ENCODE data around the gene CREB5.
A peak's percentile ranks its signal among the peaks of the same experiment; 100 is the strongest.

CREB5 gene

DNA sequence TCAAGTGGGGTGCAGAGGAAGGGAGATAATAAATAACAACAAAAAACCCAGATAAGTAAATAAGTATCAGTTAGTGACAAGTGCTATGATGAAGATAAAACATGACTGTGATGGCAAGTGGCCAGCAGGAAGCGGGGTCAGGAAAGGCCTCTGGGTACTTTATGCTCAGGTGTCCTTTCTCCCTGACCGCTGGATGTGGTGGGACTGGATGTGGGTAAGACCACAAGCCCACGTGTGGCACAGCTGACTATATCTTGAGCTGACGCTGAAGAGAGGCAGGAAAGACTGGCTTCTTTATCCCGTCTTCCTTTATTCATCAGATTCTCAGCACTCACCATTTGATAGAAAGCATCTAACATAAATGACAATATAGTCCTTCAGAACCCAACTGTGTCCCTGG, 87.8 kb downstream of the CREB5 start:
- no peaks in the 10 kb centered on the region for H3K9me3 ChIP-seq (ENCODE audit: insufficient read depth, low read depth, low read length)
- H3K27me3 ChIP-seq (ENCODE audit: insufficient read depth, low read length) = no peaks in the 10 kb centered on the region
- no peak overlapping the region for H3K27ac ChIP-seq (ENCODE audit: low read depth, low read length)
- H3K4me3 ChIP-seq (ENCODE audit: low read length) = no peak overlapping the region
- no peaks in the 10 kb centered on the region for H3K4me1 ChIP-seq (ENCODE audit: insufficient read depth, low read length)
- H3K36me3 ChIP-seq (ENCODE audit: insufficient read depth, low read length) = no peaks in the 10 kb centered on the region
- H3K9ac ChIP-seq (ENCODE audit: low read depth, low read length) = no peak overlapping the region
- WGBS = 75% methylated on average over 5 of the region's 5 CpGs

- H3K4me1 ChIP-seq (ENCODE audit: insufficient read depth, low read length) = no peaks in the 10 kb centered on the region; the same call in 1 of the 2 replicates
These were observed 90.1 kb downstream of the CREB5 start for GRCh38 chr7:28502408-28502807.

DNA sequence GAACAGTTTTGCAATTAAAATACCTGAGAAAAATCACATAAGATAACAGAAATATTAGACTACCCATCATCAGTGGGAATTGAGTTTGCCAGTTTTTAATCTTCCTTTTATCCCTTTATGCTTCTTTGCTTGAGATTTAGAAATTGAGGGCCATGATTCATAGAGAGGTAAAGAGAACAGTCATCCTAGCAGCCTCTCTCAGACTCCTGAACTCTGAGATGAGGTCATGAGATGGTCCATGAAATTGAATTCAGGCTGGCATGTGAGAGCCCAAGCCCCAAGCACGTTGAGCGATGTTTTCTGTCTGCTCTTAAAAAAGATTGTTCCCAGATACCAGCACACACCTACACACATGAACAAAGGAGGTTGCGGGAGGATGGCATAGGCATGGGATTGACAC, 91.1 kb downstream of the CREB5 start:
- Histone ChIP-seq H3K9ac (ENCODE audit: low read depth, low read length) (no peak overlapping the region), H3K36me3 (ENCODE audit: insufficient read depth, low read length) (no peaks in the 10 kb centered on the region), H3K9me3 (ENCODE audit: insufficient read depth, low read depth, low read length) (no peaks in the 10 kb centered on the region), H3K4me1 (ENCODE audit: insufficient read depth, low read length) (no peaks in the 10 kb centered on the region; the same call in 1 of the 2 replicates), H3K4me3 (ENCODE audit: low read length) (no peak overlapping the region), H3K27ac (ENCODE audit: low read depth, low read length) (no peak overlapping the region), H3K27me3 (ENCODE audit: insufficient read depth, low read length) (no peaks in the 10 kb centered on the region)
- 87% methylated on average over 3 of the region's 3 CpGs for WGBS

More at GRCh38 chr7:28502408-28502807, 90.1 kb downstream of the CREB5 start:
- no peak overlapping the region for H3K27ac ChIP-seq (ENCODE audit: low read depth, low read length)
- H3K9ac ChIP-seq (ENCODE audit: low read depth, low read length) = no peak overlapping the region
- H3K27me3 ChIP-seq (ENCODE audit: insufficient read depth, low read length) = no peaks in the 10 kb centered on the region
- no peak overlapping the region for H3K4me3 ChIP-seq (ENCODE audit: low read length)
- no peaks in the 10 kb centered on the region for H3K36me3 ChIP-seq (ENCODE audit: insufficient read depth, low read length)
- WGBS = 100% methylated on average over 1 of the region's 1 CpG
- no peaks in the 10 kb centered on the region for H3K9me3 ChIP-seq (ENCODE audit: insufficient read depth, low read depth, low read length)

DNA sequence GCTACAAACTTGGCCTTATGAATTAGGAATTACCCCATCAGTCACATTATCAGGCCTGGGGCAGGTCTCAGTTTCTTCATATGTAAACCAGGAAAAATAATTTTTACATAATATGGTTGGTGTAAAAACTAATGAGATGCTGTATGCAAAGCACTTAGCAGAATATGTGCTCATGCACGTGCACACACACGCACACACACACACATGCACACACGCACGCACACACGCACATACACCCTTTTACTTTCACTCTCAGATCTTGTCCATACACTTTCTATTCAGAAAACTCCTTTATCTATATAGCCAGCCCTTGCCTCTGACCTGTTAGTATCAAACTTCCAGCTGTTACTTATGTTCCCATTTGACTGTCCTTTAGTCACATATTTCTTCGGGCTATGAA, 92.7 kb downstream of the CREB5 start:
- Histone ChIP-seq H3K36me3 (ENCODE audit: insufficient read depth, low read length) (no peaks in the 10 kb centered on the region), H3K9me3 (ENCODE audit: insufficient read depth, low read depth, low read length) (no peaks in the 10 kb centered on the region), H3K9ac (ENCODE audit: low read depth, low read length) (no peak overlapping the region), H3K27ac (ENCODE audit: low read depth, low read length) (no peak overlapping the region), H3K27me3 (ENCODE audit: insufficient read depth, low read length) (no peaks in the 10 kb centered on the region), H3K4me3 (ENCODE audit: low read length) (no peak overlapping the region), H3K4me1 (ENCODE audit: insufficient read depth, low read length) (no peaks in the 10 kb centered on the region; the same call in 1 of the 2 replicates)
- WGBS = 80% methylated on average over 6 of the region's 6 CpGs

- no peaks in the 10 kb centered on the region for H3K36me3 ChIP-seq (ENCODE audit: insufficient read depth, low read length)
- no peaks in the 10 kb centered on the region; the same call in 1 of the 2 replicates for H3K4me1 ChIP-seq (ENCODE audit: insufficient read depth, low read length)
- no peak overlapping the region for H3K9ac ChIP-seq (ENCODE audit: low read depth, low read length)
- no peak overlapping the region for H3K27ac ChIP-seq (ENCODE audit: low read depth, low read length)
- no peaks in the 10 kb centered on the region for H3K9me3 ChIP-seq (ENCODE audit: insufficient read depth, low read depth, low read length)
- 48% methylated on average over 2 of the region's 3 CpGs for WGBS
- no peak overlapping the region for H3K4me3 ChIP-seq (ENCODE audit: low read length)
- no peaks in the 10 kb centered on the region for H3K27me3 ChIP-seq (ENCODE audit: insufficient read depth, low read length)
These were observed 93.5 kb downstream of the CREB5 start for GRCh38 chr7:28505867-28506266.

DNA sequence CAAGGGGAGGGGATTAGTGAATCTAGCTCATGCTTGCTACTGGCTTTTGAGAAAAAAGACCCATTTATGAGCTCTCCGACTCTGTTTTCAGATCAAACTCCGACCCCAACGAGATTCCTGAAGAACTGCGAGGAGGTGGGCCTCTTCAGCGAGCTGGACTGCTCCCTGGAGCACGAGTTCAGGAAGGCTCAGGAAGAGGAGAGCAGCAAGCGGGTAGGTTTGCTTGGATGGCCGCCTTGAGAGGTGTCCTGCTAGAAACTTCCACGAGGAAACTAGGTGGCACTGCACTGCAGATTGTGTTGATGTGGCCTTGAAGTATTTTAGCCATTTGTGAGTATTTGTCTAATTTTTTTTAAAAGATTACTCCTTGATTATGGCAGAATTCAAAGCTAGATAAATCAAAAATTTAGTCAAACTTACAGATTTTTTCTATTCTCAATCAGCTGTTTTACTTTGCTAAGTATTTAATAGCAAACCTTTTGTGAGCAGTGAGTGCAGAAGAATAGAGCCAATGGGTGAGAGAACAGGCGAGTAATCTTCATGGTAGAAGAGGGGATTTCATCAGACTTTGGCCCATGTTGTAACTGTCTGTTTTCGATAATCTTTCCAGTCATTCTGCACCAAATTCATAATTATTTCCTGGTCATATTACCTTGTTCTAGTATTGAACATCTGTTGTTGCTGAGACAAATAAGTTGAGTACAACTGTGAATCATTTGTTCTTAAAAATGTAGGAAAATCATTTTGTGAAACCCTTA, 95.4 kb downstream of the CREB5 start:
- 88% methylated on average over 11 of the region's 11 CpGs for WGBS
- Histone ChIP-seq H3K9ac (ENCODE audit: low read depth, low read length) (no peak overlapping the region), H3K4me1 (ENCODE audit: insufficient read depth, low read length) (no peaks in the 10 kb centered on the region; the same call in 1 of the 2 replicates), H3K9me3 (ENCODE audit: insufficient read depth, low read depth, low read length) (no peaks in the 10 kb centered on the region), H3K4me3 (ENCODE audit: low read length) (no peak overlapping the region), H3K27ac (ENCODE audit: low read depth, low read length) (no peak overlapping the region), H3K36me3 (ENCODE audit: insufficient read depth, low read length) (no peaks in the 10 kb centered on the region), H3K27me3 (ENCODE audit: insufficient read depth, low read length) (no peaks in the 10 kb centered on the region)

DNA sequence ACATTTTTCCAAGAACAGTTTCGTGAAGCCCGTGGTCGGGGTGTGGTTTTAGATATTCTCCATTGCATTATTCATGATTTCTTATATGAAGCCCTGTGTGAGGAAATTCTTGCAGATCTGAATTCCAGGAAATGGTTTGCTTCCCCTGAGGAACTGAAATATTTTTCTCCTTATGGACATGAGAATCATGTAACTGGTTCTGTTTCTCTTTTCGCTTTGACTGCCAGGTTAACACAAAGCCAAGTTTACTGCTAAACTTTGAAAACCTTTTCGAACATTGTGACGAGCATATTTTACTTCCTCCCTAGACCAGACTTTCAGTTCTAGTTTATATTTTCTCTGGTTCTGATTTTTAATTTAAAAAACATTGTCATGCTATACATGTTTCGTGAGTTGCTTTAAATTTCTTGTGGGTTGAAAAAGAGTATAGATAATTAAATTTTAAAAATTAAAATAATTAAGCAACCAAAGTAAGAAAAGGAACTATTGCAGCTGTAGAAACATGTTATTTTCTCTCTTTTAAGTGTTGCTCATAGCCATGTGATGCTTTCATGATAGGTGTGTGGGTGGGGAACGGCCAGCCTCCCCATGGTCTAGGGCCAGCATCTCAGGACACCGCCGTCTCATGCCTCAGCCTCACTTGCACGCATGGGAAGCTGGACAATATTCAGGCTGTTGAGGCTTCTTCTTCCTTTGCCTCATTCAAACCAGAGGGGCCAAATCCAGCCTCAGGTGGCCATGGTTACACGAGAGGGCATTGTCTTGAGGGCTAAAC, 97.1 kb downstream of the CREB5 start:
- no peak overlapping the region for H3K4me3 ChIP-seq (ENCODE audit: low read length)
- H3K9ac ChIP-seq (ENCODE audit: low read depth, low read length) = no peak overlapping the region

DNA sequence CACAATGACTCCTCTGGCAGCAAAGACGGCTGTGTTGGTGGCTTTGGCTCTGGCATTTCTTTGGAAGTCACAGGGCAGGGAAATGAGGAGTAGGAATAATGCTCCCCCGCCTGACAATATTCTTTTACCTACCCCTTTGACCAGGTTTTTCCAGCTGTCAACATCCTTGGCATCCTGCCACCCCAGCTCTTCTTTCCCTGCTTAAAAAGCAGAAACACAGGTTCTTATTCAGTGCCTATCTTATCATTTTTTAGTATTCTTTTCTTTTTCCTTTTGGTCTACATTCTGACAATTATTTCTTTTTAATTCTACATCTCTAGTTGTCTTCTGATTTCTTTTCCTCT, 97.7 kb downstream of the CREB5 start:
- Histone ChIP-seq H3K27ac (ENCODE audit: low read depth, low read length) (no peak overlapping the region), H3K36me3 (ENCODE audit: insufficient read depth, low read length) (no peaks in the 10 kb centered on the region), H3K27me3 (ENCODE audit: insufficient read depth, low read length) (no peaks in the 10 kb centered on the region), H3K9me3 (ENCODE audit: insufficient read depth, low read depth, low read length) (no peaks in the 10 kb centered on the region), H3K9ac (ENCODE audit: low read depth, low read length) (no peak overlapping the region), H3K4me3 (ENCODE audit: low read length) (no peak overlapping the region), H3K4me1 (ENCODE audit: insufficient read depth, low read length) (no peaks in the 10 kb centered on the region; the same call in 1 of the 2 replicates)
- 89% methylated on average over 2 of the region's 2 CpGs for WGBS

More for the DNA sequence above, 97.1 kb downstream of the CREB5 start:
- Histone ChIP-seq H3K36me3 (ENCODE audit: insufficient read depth, low read length) (no peaks in the 10 kb centered on the region), H3K27me3 (ENCODE audit: insufficient read depth, low read length) (no peaks in the 10 kb centered on the region), H3K4me1 (ENCODE audit: insufficient read depth, low read length) (no peaks in the 10 kb centered on the region; the same call in 1 of the 2 replicates), H3K9me3 (ENCODE audit: insufficient read depth, low read depth, low read length) (no peaks in the 10 kb centered on the region), H3K27ac (ENCODE audit: low read depth, low read length) (no peak overlapping the region)
- 93% methylated on average over 8 of the region's 12 CpGs for WGBS

DNA sequence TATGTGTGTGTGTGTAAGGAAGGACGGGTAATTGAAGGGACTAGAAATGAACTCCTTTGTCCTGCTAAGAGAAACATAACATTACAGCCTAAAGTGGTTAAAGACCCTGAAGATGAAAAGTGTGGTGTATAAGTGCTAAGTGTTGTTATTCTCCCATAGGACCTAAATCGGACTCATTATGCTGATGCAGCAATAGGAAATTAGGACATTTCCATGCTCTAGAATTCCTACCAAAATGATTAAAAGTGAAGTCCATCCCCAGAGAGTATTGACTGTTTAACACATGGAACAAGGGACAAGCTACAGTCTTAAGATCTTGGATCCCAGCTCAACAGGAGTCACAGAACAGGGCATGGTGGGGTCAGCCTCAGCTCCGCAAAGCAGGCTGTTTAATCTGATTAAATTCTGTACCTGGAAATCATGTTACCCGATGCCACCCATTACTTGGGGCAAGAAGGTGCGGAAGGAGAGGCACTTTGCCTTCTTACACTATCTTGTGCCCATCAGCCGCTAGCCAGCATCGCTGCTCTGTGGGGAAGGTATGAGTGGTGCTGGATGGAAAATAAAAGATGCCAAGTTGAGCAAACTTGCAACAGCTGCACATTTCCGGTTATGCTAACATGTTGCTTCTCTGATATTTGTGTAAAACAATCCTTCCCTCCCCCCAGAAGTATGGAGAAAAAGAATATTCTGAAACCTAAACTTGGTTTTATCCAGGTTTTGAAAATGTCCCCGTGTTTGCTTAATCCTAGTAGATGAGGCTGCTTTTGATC, 100.5 kb downstream of the CREB5 start:
- Histone ChIP-seq H3K9me3 (ENCODE audit: insufficient read depth, low read depth, low read length) (no peaks in the 10 kb centered on the region), H3K27ac (ENCODE audit: low read depth, low read length) (no peak overlapping the region), H3K4me3 (ENCODE audit: low read length) (no peak overlapping the region), H3K27me3 (ENCODE audit: insufficient read depth, low read length) (no peaks in the 10 kb centered on the region), H3K4me1 (ENCODE audit: insufficient read depth, low read length) (peaks cover 20% of the 10 kb centered on the region), H3K36me3 (ENCODE audit: insufficient read depth, low read length) (no peaks in the 10 kb centered on the region), H3K9ac (ENCODE audit: low read depth, low read length) (no peak overlapping the region)
- 94% methylated on average over 8 of the region's 9 CpGs for whole genome bisulfite sequencing

DNA sequence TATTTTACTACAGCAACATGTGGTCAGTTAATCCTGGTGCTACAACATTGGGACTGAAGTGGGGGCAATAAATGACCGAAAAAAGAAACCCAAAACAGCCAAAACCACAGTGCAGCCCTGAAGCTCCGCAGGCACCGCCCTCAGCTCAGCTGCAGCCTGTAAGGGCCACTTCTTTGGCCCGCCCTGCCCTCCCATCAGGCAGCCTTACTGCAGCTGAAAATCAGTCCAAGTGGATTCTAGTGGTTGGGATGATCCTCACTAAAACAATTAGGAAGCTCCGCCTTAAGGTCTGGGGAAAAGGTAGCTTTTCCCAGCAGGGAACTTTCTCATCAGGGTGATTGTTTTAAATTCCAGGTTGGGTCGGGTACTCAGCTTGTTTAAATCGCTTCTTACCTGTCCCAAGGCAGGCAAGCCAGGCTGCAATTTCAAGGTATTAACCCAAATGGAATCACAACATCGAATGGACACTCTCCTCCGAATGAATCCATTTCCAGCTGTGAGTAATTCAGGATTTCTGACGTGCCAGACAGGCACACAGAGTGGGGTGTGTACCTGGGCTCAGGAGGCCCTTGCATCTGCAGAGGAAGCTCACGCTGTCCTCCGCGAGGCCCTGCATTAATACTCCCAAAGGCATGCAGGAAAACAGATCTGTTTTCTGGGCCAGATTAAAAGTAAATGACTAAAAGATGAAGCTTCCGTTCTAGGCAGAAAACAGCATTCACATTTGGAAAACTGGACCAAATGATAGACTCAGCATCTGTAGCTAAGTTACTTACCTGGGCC, 104.3 kb downstream of the CREB5 start:
- no peaks in the 10 kb centered on the region for H3K27me3 ChIP-seq (ENCODE audit: insufficient read depth, low read length)
- 43% methylated on average over 14 of the region's 14 CpGs for WGBS
- no peaks in the 10 kb centered on the region for H3K9me3 ChIP-seq (ENCODE audit: insufficient read depth, low read depth, low read length)
- no peak overlapping the region; the same call in 1 of the 2 replicates for H3K4me3 ChIP-seq (ENCODE audit: low read length)
- H3K36me3 ChIP-seq (ENCODE audit: insufficient read depth, low read length) = no peaks in the 10 kb centered on the region
- peaks cover 28% of the 10 kb centered on the region for H3K4me1 ChIP-seq (ENCODE audit: insufficient read depth, low read length)
- no peak overlapping the region for H3K9ac ChIP-seq (ENCODE audit: low read depth, low read length)
- peak overlapping the region; percentile 10; the same call in 1 of the 2 replicates for H3K27ac ChIP-seq (ENCODE audit: low read depth, low read length)
